HG03457 (cell line): ENCODE data around the gene MAP2.

Experiments used
- ATAC-seq: cut with Tn5 transposase; IDR thresholded peaks from one replicate; pipeline ENCODE4 v1.9.1; 2021; ENCODE audit warnings: moderate number of reproducible peaks; ENCODE audit not compliant: unreplicated experiment

The MAP2 gene

DNA sequence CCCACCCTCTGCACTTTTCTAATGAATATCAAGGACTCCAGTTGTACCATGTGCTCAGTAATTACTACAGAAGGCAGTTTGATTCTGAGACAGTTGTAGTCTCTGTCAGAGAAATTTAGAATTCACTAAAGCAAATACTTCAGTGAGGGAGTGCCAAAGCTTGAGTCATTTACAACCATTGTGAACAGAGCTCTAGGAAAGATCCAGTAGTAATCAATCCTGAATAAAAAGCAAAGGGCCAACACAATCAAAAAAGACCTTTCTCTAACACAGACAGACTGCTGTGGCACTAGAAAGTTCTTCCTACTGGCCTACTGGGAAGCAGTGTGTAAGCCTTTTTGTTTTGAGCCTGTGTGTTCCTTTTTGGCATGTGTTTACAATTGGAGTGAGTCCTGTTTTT lies 212.2 kb downstream of the MAP2 start:
- no peak for ATAC-seq

DNA sequence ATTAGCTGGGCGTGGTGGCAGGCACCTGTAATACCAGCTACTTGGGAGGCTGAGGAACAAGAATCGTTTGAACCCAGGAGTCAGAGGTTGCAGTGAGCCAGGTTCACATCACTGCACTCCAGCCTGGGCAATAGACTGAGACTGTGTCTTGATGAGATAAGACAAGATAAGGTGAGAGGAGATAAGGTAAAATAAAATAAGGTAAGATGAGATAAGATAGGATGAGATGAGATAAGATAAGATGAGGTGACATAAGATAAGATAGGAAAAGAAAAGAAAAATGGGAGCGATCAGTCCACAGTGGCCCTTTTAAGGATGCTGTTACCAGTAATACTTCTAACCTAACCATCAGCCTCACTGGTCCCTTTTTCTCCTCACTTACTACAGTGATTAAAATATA lies 213.4 kb downstream of the MAP2 start:
- ATAC-seq: no peak

DNA sequence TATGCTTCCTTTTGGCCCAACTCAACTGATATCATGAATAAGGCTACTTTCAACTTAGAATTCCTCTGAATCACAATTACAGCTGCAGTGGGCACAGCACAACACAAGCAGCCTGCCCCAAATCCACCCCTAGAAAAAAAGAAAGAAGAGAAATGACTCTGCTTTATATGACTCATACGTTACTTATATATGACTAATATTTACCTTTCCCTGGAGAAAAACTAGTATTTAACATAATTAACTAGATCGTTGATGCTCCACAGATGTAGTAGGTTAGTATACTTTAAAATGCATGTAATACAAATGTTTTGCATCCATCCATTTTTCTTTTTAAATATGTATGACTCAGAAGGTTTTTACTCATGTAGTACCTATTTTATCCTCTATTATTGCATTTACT lies 214.5 kb downstream of the MAP2 start:
- ATAC-seq: no peak

DNA sequence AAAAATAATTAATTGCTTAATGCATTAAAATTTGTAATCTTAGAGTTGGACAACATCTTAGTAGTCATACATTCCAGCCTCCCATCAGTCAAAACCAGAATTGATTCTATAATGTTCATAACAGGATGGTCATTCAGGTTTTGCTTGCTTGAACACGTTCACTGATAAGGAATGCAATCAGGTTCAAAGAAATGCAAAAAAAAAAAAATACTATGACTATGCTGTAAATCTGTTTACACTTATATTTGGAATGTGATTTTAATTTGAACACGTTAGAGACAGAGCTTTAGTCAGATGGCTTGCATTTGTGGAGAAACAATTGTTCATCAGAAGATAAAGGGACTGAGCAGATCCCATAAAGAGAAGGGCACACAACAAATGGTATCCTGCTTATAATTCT lies 216.5 kb downstream of the MAP2 start:
- no peak for ATAC-seq

DNA sequence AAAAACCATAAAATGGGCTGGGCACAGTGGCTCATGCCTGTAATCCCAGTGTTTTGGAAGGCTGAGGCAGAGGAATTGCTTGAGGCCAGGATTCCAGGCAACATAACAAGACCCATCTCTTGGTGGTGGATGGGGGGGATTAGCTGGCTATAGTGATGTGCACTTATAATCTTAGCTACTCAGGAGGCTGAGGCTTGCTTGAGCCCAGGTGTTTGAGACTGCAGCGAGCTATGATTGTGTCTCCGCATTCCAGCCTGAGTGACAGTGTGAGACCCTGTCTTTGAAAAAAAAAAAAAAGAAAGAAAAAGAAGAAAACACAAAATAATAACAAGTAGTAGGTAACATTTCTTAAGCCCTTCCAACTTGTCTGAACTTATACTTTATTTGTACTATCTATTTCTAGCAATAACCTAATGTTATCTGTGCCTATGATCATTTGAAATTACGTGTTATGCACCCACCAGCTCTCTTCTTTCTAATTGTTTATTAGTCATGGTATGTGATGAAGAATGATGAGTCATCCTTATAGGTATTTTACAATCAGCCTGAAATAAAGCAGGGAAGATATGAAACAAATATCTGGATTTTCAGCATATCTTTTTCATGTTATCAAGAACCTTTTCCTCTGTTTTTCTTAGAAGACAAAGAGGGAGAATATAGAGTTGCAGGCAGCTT lies 218.4 kb downstream of the MAP2 start:
- no peak for ATAC-seq

DNA sequence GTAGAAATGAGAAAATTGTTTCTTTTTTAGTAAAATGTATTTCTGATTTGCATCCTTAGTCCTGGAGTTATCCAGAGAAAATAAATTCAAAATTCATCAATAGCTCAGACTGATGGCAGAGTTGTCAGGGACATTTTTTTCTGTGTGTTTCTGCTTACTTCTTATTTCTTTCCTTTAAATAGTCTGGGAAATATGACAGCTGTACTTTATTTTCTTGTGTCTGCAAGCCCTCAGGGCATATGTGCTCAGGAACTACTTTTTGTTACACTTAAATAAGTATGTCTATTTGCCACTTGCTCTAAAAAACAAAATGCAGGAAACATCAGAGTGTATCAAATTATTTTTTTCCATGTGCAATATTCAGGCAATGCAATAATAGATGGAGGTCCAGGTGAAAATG lies 221.0 kb downstream of the MAP2 start:
- ATAC-seq: no peak

DNA sequence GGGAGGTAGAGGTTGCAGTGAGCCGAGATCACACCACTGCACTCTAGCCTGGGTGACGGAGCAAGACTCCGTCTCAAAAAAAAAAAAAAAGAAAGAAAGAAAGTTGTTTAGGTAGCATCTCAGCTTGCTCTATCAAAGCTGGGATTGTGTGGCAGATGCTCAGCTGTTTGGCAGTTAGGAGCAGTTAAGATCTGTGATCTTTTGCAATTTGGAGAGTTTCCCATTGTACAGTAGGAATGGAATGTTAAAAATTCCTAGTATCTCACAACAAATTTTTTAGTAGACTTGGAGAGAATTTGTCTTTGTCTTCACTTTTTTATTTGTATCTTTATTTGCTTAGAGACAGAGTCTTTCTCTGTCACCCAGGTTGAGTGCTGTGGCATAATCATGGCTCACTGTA lies 224.9 kb downstream of the MAP2 start:
- ATAC-seq: no peak

GRCh38 chr2:209653134-209653533 lies 229.3 kb downstream of the MAP2 start:
- no peak for ATAC-seq

- no peak for ATAC-seq
These were observed 237.5 kb downstream of the MAP2 start for GRCh38 chr2:209661286-209661894.

DNA sequence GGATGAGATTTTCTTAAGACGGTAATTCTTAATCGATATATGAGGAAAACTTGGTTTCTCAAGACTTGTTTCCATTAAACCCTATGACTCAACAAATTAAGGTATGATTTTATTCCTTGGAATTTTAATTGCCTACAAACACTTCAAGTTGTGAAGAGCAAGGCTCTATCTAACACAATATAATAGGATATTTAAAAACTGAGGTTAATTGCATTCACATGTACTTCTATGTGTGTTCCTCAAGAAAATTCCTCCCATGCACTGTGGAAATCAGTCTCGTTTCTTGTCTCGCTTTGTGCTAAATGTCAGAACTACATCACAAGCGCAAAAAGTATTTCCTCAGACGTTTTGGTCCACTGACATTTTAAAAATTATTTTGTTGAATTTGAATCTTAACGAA lies 238.2 kb downstream of the MAP2 start:
- no peak for ATAC-seq

DNA sequence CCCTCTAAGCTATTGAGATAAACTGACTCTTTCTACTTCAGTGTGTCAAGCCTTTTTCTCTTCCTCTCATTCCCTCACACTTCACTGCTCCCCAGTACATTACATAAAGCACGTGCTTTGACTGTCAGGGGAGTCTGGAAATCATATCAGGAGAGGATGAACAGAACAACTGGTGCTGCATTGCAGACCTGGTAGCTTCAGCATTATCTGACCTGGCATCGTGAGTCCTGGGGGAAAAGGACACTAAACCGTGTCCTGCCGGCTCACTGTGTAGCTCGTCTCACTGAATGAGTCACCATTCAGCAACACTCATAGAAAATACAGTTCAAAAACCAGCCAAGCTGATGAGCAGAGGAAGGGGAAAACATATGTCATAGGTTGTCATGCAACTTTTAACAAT lies 239.3 kb downstream of the MAP2 start:
- ATAC-seq: no peak

DNA sequence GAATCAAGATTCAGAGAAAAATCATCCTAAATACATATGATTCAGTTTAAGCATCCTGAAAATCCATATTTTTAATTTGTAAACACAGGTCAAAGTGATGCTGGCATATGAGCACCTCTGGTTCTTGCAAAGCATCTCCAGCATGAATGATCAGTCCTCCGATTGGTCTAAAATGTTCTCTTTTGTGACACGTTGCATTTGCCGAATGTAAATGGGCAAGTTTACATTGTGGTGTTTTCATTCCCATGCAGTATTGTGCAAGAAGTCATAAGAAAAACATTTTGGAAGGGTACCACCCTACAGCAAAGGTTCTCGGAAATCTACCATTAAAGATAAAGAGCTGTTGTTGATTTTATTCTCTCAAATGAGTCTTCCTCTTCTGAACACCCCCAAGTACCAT lies 239.8 kb downstream of the MAP2 start:
- ATAC-seq: no peak

GRCh38 chr2:209666296-209666695 lies 242.4 kb downstream of the MAP2 start:
- no peak for ATAC-seq

DNA sequence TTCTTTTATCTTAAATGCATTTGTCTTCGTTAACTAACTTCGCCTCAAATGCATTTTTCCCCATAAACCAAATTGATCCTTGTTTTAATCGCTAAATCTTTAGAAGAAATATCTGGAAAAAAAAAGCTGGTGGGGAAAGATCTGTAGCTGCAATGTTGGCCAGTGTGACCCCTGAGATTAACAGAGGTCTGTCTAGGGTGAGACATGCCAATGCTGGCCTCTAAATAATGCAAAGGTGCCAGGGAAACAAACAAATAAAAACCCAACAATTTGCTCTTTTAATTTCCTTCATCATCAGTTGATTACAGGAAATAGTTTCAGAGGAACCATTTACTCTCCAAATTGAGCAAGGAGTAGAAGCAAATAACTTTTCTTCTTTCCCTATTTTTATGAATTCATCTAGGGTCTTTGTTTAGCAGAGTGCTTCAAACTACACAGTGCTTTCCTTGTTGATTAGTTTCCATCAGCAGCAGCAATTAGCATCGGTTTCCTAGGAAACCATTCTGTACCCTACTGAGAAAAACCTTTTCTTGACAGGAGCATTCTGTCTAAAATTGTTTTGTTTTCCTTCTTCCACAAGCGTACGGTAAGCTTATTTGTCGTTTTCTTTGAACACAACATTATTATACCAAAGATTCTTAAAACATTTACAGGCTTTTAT lies 247.3 kb downstream of the MAP2 start:
- no peak for ATAC-seq

DNA sequence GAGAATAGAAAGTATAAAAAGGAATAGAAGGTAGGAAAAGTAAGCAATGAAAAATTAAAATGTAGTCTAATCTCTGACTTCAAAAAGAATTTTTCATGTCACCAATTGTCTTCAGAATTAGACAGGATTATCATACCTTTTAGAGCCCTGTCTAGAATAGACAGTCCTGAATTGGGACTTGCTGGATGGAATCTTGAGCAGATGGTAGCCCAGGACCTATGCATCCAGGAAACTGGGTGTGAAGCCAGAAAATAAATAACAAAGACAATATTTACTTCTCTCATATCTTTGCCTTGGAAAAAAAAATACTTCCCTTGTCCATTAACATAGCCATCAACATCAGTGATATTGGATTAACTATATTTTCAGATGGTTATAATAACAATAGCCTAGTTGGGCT lies 250.0 kb downstream of the MAP2 start:
- ATAC-seq: no peak

- ATAC-seq: no peak
These were observed 256.7 kb downstream of the MAP2 start for GRCh38 chr2:209680596-209680995.

DNA sequence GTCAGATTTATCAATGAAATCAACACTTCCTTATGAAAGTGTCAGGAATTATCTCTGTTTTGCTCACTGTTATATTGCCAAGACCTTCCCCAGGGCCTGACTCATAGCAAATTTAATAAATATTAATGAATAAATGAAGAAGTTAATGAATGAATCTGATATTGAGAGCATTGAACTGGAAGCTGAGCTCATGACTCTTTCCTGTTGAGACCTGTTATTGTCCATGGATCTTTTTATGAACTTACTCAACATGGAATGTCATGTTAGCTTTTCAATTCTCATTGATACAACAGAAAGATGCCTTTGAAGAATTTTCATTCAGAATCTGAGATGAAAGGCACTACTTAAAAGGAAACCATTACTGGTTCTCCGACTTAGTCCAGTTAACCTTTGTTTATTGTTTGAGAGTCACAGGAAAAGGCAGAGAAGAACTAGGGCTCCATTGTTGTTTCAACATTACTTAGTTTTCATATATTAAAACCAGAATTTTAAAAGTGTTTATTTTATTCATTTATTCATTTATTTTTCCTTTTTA lies 257.4 kb downstream of the MAP2 start:
- ATAC-seq: no peak

DNA sequence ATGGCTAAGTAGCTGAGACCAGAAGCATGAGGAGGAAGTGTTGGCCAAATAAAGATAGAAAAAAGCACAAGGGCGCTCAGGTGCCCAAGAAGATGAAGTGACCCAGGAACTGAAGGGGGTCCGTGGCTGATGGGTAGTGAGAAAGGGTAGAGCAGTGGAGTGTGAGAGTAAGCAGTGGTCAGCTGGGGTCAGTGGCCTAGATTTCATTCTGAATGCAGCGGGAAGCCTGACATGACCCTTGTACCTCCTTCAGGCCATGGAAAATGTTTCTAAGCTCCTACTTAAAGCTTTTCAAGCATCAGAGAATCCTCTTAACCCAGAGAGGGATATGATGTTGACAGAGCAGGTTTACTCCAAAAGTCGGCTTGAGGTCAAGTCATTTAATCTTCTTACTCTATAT lies 258.8 kb downstream of the MAP2 start:
- ATAC-seq: no peak

GRCh38 chr2:209685340-209685739 lies 261.5 kb downstream of the MAP2 start:
- no peak for ATAC-seq

- ATAC-seq: no peak
These were observed 262.1 kb downstream of the MAP2 start for GRCh38 chr2:209685963-209686362.

DNA sequence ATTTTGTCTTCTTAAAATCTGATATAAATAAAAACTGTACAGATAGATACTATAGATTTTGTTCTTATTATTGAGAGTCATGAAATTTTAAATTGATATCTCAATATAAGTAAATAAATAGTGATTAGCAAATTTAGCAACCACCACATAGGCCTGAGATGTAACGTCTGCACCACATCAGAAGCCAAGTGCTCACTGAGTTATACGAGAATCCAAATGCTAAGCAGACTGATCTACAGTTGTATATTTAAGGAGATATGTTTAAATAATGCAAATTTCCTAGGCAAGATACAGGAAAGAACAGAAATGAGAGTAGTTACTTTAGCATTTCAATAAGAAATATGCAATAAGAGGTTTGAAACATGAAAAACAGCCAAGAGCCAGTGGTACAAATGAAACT lies 262.6 kb downstream of the MAP2 start:
- ATAC-seq: no peak

- no peak for ATAC-seq
These were observed 263.6 kb downstream of the MAP2 start for GRCh38 chr2:209687323-209687969.
